HepG2 (cell line): ENCODE data around the gene SOCS7. TPM values are rescaled to one million over a fixed set of nuclear protein-coding genes. Genes with fewer than 3 reads are reported as not detected.

Experiments used
- ATAC-seq: fragments of 200-7000 bp; cut with Tn5 transposase; 3 replicates; pipeline ENCODE4 v1.9.1; 2020; ENCODE audit warnings: mild to moderate bottlenecking, moderate library complexity
- BruUV-seq: library from RNA; stranded (reverse); fragments of 400-500 nt; replicated peaks from 2 replicates; lab custom pipeline; 2021; lab: Mats Ljungman, UMichigan
- CTCF ChIA-PET: fragments of 300-600 bp; formaldehyde crosslinking; extraction: SDS; loops from one replicate; lab custom pipeline; 2021; ENCODE audit warnings: low total read pairs, inconsistent platforms, low intra/inter-chr PET ratio; lab: Yijun Ruan, JAX
- POLR2A ChIA-PET: fragments of 350-600 bp; sonication (Branson Sonifier 250); formaldehyde crosslinking; loops from one replicate; lab custom pipeline; 2020; ENCODE audit warnings: antibody characterized with exemption, inconsistent platforms; lab: Yijun Ruan, JAX
- DNase-seq: peaks from one replicate; pipeline ENCODE4 v3.0.0-alpha.2; 2015; ENCODE audit warnings: low spot score
- FAIRE-seq: peaks from 3 replicates; lab custom pipeline; 2011; peaks lifted over from hg19 to GRCh38; lab: Jason Lieb, UNC
- H2AFZ ChIP-seq: one replicate; pipeline ENCODE4 v1.6.1; 2011; ENCODE audit warnings: low read length, inconsistent platforms
- H3K27ac ChIP-seq: fragments of 300-600 bp; 3 replicates; pipeline ENCODE4 v1.8.0; 2011; ENCODE audit warnings: mixed run types, mild to moderate bottlenecking, mixed read lengths, low read length, inconsistent platforms; ENCODE audit not compliant: insufficient read depth; ENCODE audit errors: extremely low read length
- H3K27me3 ChIP-seq, 2 experiments: fragments of 200-600 bp in 1 of 2; 2 replicates in 1 of 2; 3 replicates in 1 of 2; pipeline versions ENCODE4 v1.6.0 to v1.8.0; 2011; ENCODE audit warnings: low read length in 2 of 2, mild to moderate bottlenecking in 2 of 2, moderate library complexity in 2 of 2, inconsistent platforms in 1 of 2; ENCODE audit not compliant: insufficient read depth in 2 of 2, control insufficient read depth in 1 of 2
- H3K36me3 ChIP-seq, 2 experiments: fragments of 200-600 bp in 1 of 2; replicated peaks in 1 of 2; 2 replicates in 1 of 2; 3 replicates in 1 of 2; pipeline versions ENCODE4 v1.5.1 to v1.8.0; 2011; ENCODE audit warnings: low read length in 2 of 2, inconsistent platforms in 1 of 2; ENCODE audit not compliant: insufficient read depth in 2 of 2, control insufficient read depth in 1 of 2
- H3K4me1 ChIP-seq: 2 replicates; pipeline ENCODE4 v1.5.1; 2012; ENCODE audit warnings: low read length, inconsistent platforms; ENCODE audit not compliant: insufficient read depth
- H3K4me2 ChIP-seq: 2 replicates; pipeline ENCODE4 v1.6.0; 2011; ENCODE audit warnings: low read depth, low read length, inconsistent platforms
- H3K4me3 ChIP-seq, 3 experiments: fragments of 200-600 bp in 1 of 3; sonication (generic), shearing (Covaris generic) in 1 of 3; replicated peaks in 1 of 3; 2 replicates each; pipeline ENCODE4 v1.5.1; 2011 to 2016; ENCODE audit warnings: low read length in 3 of 3, inconsistent platforms in 2 of 3, low read depth in 2 of 3, mild to moderate bottlenecking in 2 of 3, control low read depth in 1 of 3, mixed read lengths in 1 of 3; ENCODE audit not compliant: insufficient read depth in 1 of 3
- H3K79me2 ChIP-seq: one replicate; pipeline ENCODE4 v1.6.1; 2011; ENCODE audit warnings: low read length, inconsistent platforms; ENCODE audit not compliant: insufficient read depth
- H3K9ac ChIP-seq: 2 replicates; pipeline ENCODE4 v1.6.0; 2011; ENCODE audit warnings: mild to moderate bottlenecking, low read depth, low read length, inconsistent platforms; ENCODE audit not compliant: insufficient read depth
- H3K9me3 ChIP-seq: 2 replicates; pipeline ENCODE4 v1.5.1; 2012; ENCODE audit warnings: mild to moderate bottlenecking, low read length
- H4K20me1 ChIP-seq: 2 replicates; pipeline ENCODE4 v1.6.0; 2011; ENCODE audit warnings: inconsistent platforms, mild to moderate bottlenecking, low read length, moderate library complexity; ENCODE audit not compliant: insufficient read depth
- PHF5A ChIP-seq: IDR thresholded peaks from one replicate; pipeline ENCODE4 v1.6.1; 2018; ENCODE audit warnings: low read depth, missing genetic modification reagents; ENCODE audit not compliant: unreplicated experiment
- SP1 ChIP-seq, 2 experiments: fragments of 450-650 bp in 1 of 2; sonication (generic) in 1 of 2; formaldehyde crosslinking in 1 of 2; IDR thresholded peaks; 2 replicates each; pipeline versions ENCODE4 v1.4.0 to v1.6.1; 2016 to 2020; ENCODE audit warnings: missing genetic modification reagents in 1 of 2
- TGIF2 ChIP-seq: IDR thresholded peaks from 2 replicates; pipeline ENCODE4 v1.6.1; 2016; ENCODE audit warnings: control low read depth, missing compliant biosample characterization
- TOE1 ChIP-seq: sonication (generic); formaldehyde crosslinking; IDR thresholded peaks from 2 replicates; pipeline ENCODE4 v1.4.0; 2020; ENCODE audit warnings: mild to moderate bottlenecking, missing genetic modification reagents
- ZNF629 ChIP-seq: sonication (generic); formaldehyde crosslinking; conservative IDR thresholded peaks from 2 replicates; pipeline ENCODE4 v1.5.0; 2020; ENCODE audit warnings: missing genetic modification reagents
- WGBS: methylation state at CpG from one replicate; pipeline ENCODE4 v1.1.6; 2017; ENCODE audit warnings: low lambda C conversion rate; 5-methylcytosine and 5-hydroxymethylcytosine counted together
- in situ Hi-C: cut with HindIII; loops from 2 replicates; pipeline ENCODE4 v1.10.0; 2017; ENCODE audit warnings: low pct_unique_long_range_greater_than_20kb; ENCODE audit not compliant: extremely low pct_ligation_motif_present
- intact Hi-C: fragments of 100-400 bp; cut with micrococcal nuclease; formaldehyde crosslinking; loops from one replicate; pipeline ENCODE4 v1.10.0; 2022; ENCODE audit not compliant: unreplicated experiment
- polyA plus RNA-seq, 8 experiments: library from polyadenylated mRNA; depleted of rRNA in 3 of 8; stranded (reverse) in 7 of 8; unstranded in 1 of 8; fragments of >200 nt; fragmentation: Illumina TruSeq in 4 of 8; extraction: Trizol in 4 of 8; gene quantifications; 2 replicates each; pipeline versions ENCODE4 v1.2.1 to v1.2.3, GENCODE V29; 2011 to 2016; ENCODE audit warnings: low read depth in 4 of 8, missing spikeins in 1 of 8, mixed read lengths in 1 of 8; ENCODE audit not compliant: insufficient read depth in 1 of 8
- total RNA-seq, 5 experiments: library from RNA; depleted of rRNA; stranded (reverse); fragments of >200 nt; fragmentation: Illumina TruSeq; extraction: Trizol; gene quantifications; 2 replicates each; pipeline ENCODE4 v1.2.3, GENCODE V29; 2016; ENCODE audit warnings: low read depth in 1 of 5
- TF ChIP-seq, protein P1 (sequence below): IDR thresholded peaks from 2 replicates; pipeline ENCODE4 v1.6.1; 2018; ENCODE audit warnings: missing genetic modification reagents, mild to moderate bottlenecking, missing compliant biosample characterization
- TF ChIP-seq, protein P2 (sequence below): IDR thresholded peaks from 2 replicates; pipeline ENCODE4 v1.6.1; 2016; ENCODE audit warnings: missing genetic modification reagents, missing compliant biosample characterization

SOCS7 gene
- total and polyA plus RNA-seq, 2 of the 13 experiments (the other 11 are each of a cell fraction or from before 2014, with no cell fraction given): 19.2 to 24.2 TPM

DNA sequence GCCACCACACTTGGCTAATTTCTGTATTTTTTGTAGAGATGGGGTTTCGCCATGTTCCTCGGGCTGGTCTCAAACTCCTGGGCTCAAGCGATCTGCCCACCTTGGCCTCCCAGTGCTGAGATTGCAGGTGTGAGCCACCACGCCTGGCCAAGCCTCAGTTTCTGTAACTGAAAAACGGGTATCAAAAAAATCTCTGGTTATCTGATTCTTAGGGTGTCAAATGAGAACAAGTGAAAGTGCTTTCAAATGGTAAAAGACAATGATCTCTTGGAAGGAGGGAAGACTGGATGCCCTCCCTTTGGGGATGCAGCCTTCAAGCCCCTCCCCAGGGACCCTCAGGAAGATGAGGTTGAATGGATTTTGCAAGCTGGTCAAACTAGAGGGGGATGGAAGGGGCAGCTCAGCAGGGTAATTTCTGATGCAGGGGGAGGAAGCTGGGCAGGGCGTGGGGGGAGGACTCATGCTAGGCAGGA lies 98.9 kb downstream of the SOCS7 start:
- H3K4me1 ChIP-seq: peaks cover 33% of the 10 kb centered on the region
- no peak overlapping the region for H3K4me3 ChIP-seq
- H4K20me1 ChIP-seq: no peaks in the 10 kb centered on the region
- intact Hi-C loops: no loop called here
- BruUV-seq: no TSS peak
- H3K4me2 ChIP-seq: 0 out of 2 replicates have a peak overlapping the region, but pooled peaks have one; percentile 15
- DNase-seq: no peak
- in situ Hi-C loops: no loop called here
- FAIRE-seq: no peak
- H3K36me3 ChIP-seq: no peaks in the 10 kb centered on the region
- H3K9me3 ChIP-seq: no peaks in the 10 kb centered on the region
- no peaks in the 10 kb centered on the region for H3K79me2 ChIP-seq
- no peak overlapping the region for H2AFZ ChIP-seq
- H3K9ac ChIP-seq: no peak overlapping the region
- 52% methylated on average over 6 of the region's 6 CpGs for WGBS
- POLR2A ChIA-PET: no interaction called here
- ATAC-seq: no peak
- CTCF ChIA-PET: no interaction called here
- TF ChIP-seq ZNF629 (CRISPR knock-in tag) (peak; percentile 29; the same call in 1 of the 2 replicates), TGIF2 (CRISPR knock-in tag) (no peak), TOE1 (CRISPR knock-in tag) (no peak), SP1 (IDR thresholded peaks at IDR 0.05) (no peak), SP1 (CRISPR knock-in tag; IDR thresholded peaks at IDR 0.05) (no peak), PHF5A (CRISPR knock-in tag) (no peak)
- TF ChIP-seq, protein P1, sequence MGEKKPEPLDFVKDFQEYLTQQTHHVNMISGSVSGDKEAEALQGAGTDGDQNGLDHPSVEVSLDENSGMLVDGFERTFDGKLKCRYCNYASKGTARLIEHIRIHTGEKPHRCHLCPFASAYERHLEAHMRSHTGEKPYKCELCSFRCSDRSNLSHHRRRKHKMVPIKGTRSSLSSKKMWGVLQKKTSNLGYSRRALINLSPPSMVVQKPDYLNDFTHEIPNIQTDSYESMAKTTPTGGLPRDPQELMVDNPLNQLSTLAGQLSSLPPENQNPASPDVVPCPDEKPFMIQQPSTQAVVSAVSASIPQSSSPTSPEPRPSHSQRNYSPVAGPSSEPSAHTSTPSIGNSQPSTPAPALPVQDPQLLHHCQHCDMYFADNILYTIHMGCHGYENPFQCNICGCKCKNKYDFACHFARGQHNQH (CRISPR knock-in tag): no peak
- TF ChIP-seq, protein P2, sequence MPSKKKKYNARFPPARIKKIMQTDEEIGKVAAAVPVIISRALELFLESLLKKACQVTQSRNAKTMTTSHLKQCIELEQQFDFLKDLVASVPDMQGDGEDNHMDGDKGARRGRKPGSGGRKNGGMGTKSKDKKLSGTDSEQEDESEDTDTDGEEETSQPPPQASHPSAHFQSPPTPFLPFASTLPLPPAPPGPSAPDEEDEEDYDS (CRISPR knock-in tag): no peak
- peaks cover 13 to 70% of the 10 kb centered on the region in 2 experiments; a peak in 4 of 5 replicates for H3K27me3 ChIP-seq
- no peak overlapping the region for H3K27ac ChIP-seq
